HG03571 (cell line): ENCODE measurements around the gene TNRC6B.

Experiments
- ATAC-seq: cut with Tn5 transposase; IDR thresholded peaks from one replicate; pipeline ENCODE4 v1.9.1; 2021; ENCODE audit not compliant: unreplicated experiment

Gene TNRC6B

GRCh38 chr22:40323681-40324171, 146.0 kb downstream of the TNRC6B start:
- ATAC-seq = no peak

GRCh38 chr22:40324468-40325305, 147.0 kb downstream of the TNRC6B start:
- no peak for ATAC-seq

- no peak for ATAC-seq
Observed at GRCh38 chr22:40325315-40325714, 147.6 kb downstream of the TNRC6B start.

GRCh38 chr22:40326905-40327735, 149.4 kb downstream of the TNRC6B start:
- ATAC-seq = no peak

- ATAC-seq = no peak
Observed at GRCh38 chr22:40328546-40329456, 151.1 kb downstream of the TNRC6B start.

- no peak for ATAC-seq
Observed at GRCh38 chr22:40329466-40329865, 151.7 kb downstream of the TNRC6B start.

- ATAC-seq = no peak
Observed at GRCh38 chr22:40330086-40330485, 152.4 kb downstream of the TNRC6B start.

- no peak for ATAC-seq
Observed at GRCh38 chr22:40330615-40331014, 152.9 kb downstream of the TNRC6B start.

- ATAC-seq = no peak
Observed at GRCh38 chr22:40331706-40332105, 154.0 kb downstream of the TNRC6B start.

- ATAC-seq = no peak
Observed at GRCh38 chr22:40332319-40332781, 154.6 kb downstream of the TNRC6B start.

GRCh38 chr22:40334060-40334459, 156.3 kb downstream of the TNRC6B start:
- no peak for ATAC-seq

- ATAC-seq = no peak
Observed at GRCh38 chr22:40334899-40335298, 157.2 kb downstream of the TNRC6B start.

GRCh38 chr22:40335358-40335757, 157.6 kb downstream of the TNRC6B start:
- ATAC-seq = no peak

- ATAC-seq = no peak
Observed at GRCh38 chr22:40340044-40340443, 162.3 kb downstream of the TNRC6B start.

- no peak for ATAC-seq
Observed at GRCh38 chr22:40341604-40342003, 163.9 kb downstream of the TNRC6B start.

GRCh38 chr22:40342521-40342920, 164.8 kb downstream of the TNRC6B start:
- no peak for ATAC-seq

GRCh38 chr22:40345271-40345670, 167.5 kb downstream of the TNRC6B start:
- no peak for ATAC-seq

- ATAC-seq = no peak
Observed at GRCh38 chr22:40345815-40346184, 168.1 kb downstream of the TNRC6B start.

- ATAC-seq = peak; percentile 87
Observed at GRCh38 chr22:40346185-40347118, 168.7 kb downstream of the TNRC6B start, which contains the start of gene ADSL. ADSL (plus strand) TSS chr22:40346500; CDS start chr22:40346559, 59 bp downstream.

- no peak for ATAC-seq
Observed at GRCh38 chr22:40347300-40347699, 169.6 kb downstream of the TNRC6B start.
